Activated naive CD4-positive, alpha-beta T cell treated with Interleukin-2 at 50 U/mL for 16 hours (primary cell): ENCODE results near the gene GPN2.
"Not testable (repeated sequence)": the region's sequence is repeated elsewhere in the genome, so short reads cannot be mapped to it uniquely, and the experiment has no call there.

Experiments
- DNase-seq: peaks from one replicate; pipeline ENCODE4 v3.0.0-alpha.2; 2020

Gene GPN2

GRCh38 chr1:26900001-26900814 is 10.1 kb upstream of the GPN2 start, which contains the start of gene GPATCH3:
Gene GPATCH3, minus strand, starts transcription at chr1:26900467. Its CDS starts 25 bp downstream, at chr1:26900442.
- peak; percentile 87 for DNase-seq

GRCh38 chr1:26897351-26897750 is 7.3 kb upstream of the GPN2 start:
- no peak for DNase-seq

GRCh38 chr1:26894263-26894662 is 4.2 kb upstream of the GPN2 start:
- no peak for DNase-seq

GRCh38 chr1:26890467-26890796 is 349 bp upstream of the GPN2 start:
- DNase-seq: no peak

GRCh38 chr1:26888231-26888630 is 1.9 kb downstream of the GPN2 start:
- no peak for DNase-seq

- no peak for DNase-seq
These were observed 3.0 kb downstream of the GPN2 start for GRCh38 chr1:26887125-26887524.

- DNase-seq: no peak
These were observed 7.2 kb downstream of the GPN2 start for GRCh38 chr1:26882696-26883463.

GRCh38 chr1:26881611-26882010 is 8.5 kb downstream of the GPN2 start:
- DNase-seq: not testable (repeated sequence)

GRCh38 chr1:26879793-26880192 is 10.3 kb downstream of the GPN2 start:
- DNase-seq: no peak

- no peak for DNase-seq
These were observed 12.8 kb downstream of the GPN2 start for GRCh38 chr1:26877326-26877725.

- DNase-seq: no peak
These were observed 15.2 kb downstream of the GPN2 start for GRCh38 chr1:26874896-26875295.

GRCh38 chr1:26873097-26873496 is 17.0 kb downstream of the GPN2 start:
- not testable (repeated sequence) for DNase-seq

- DNase-seq: peak; percentile 95
These were observed 25.2 kb downstream of the GPN2 start for GRCh38 chr1:26864610-26865480.

- no peak for DNase-seq
These were observed 26.4 kb downstream of the GPN2 start for GRCh38 chr1:26863685-26864077.

GRCh38 chr1:26862781-26863684 is 27.1 kb downstream of the GPN2 start, which contains the start of gene SFN:
Gene SFN, plus strand, starts transcription at chr1:26863149. Its CDS starts 64 bp downstream, at chr1:26863213.
- peak; percentile 55 for DNase-seq

GRCh38 chr1:26861889-26862378 is 28.1 kb downstream of the GPN2 start:
- DNase-seq: no peak

GRCh38 chr1:26861286-26861701 is 28.8 kb downstream of the GPN2 start:
- DNase-seq: no peak

- DNase-seq: no peak
These were observed 31.0 kb downstream of the GPN2 start for GRCh38 chr1:26858891-26859640.

GRCh38 chr1:26858160-26858559 is 31.9 kb downstream of the GPN2 start:
- DNase-seq: no peak

- DNase-seq: no peak
These were observed 32.5 kb downstream of the GPN2 start for GRCh38 chr1:26857473-26858060.
